Measurements from ENCODE around the gene TGFB1.

DNA sequence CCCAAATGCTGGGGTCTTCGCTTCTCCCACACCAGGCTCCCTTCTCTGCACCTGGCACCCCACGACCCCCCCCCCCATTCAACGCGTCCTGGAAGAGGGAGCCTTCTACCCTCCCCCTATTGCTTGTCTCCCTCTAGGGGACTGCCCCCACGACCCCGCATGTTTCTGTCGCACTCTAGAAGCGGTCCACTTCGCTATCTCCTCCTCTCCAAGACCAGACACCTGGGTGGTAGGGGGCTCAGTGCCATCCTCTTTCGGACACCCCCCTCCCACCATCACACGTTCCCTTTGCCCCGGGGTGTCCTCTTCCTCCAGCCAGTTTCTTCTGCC lies 1.5 kb downstream of the TGFB1 start:
- TF ChIP-seq, protein P1, sequence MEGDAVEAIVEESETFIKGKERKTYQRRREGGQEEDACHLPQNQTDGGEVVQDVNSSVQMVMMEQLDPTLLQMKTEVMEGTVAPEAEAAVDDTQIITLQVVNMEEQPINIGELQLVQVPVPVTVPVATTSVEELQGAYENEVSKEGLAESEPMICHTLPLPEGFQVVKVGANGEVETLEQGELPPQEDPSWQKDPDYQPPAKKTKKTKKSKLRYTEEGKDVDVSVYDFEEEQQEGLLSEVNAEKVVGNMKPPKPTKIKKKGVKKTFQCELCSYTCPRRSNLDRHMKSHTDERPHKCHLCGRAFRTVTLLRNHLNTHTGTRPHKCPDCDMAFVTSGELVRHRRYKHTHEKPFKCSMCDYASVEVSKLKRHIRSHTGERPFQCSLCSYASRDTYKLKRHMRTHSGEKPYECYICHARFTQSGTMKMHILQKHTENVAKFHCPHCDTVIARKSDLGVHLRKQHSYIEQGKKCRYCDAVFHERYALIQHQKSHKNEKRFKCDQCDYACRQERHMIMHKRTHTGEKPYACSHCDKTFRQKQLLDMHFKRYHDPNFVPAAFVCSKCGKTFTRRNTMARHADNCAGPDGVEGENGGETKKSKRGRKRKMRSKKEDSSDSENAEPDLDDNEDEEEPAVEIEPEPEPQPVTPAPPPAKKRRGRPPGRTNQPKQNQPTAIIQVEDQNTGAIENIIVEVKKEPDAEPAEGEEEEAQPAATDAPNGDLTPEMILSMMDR (IDR thresholded peaks at IDR 0.05): no peak
- TF ChIP-seq POLR2AphosphoS5 (IDR thresholded peaks at IDR 0.05; ENCODE audit: low read depth, low read length): no peak
- no peak for TF ChIP-seq SIN3A (IDR thresholded peaks at IDR 0.05; ENCODE audit: borderline replicate concordance, insufficient read depth, low read depth, low read length)
- TF ChIP-seq, protein P2, sequence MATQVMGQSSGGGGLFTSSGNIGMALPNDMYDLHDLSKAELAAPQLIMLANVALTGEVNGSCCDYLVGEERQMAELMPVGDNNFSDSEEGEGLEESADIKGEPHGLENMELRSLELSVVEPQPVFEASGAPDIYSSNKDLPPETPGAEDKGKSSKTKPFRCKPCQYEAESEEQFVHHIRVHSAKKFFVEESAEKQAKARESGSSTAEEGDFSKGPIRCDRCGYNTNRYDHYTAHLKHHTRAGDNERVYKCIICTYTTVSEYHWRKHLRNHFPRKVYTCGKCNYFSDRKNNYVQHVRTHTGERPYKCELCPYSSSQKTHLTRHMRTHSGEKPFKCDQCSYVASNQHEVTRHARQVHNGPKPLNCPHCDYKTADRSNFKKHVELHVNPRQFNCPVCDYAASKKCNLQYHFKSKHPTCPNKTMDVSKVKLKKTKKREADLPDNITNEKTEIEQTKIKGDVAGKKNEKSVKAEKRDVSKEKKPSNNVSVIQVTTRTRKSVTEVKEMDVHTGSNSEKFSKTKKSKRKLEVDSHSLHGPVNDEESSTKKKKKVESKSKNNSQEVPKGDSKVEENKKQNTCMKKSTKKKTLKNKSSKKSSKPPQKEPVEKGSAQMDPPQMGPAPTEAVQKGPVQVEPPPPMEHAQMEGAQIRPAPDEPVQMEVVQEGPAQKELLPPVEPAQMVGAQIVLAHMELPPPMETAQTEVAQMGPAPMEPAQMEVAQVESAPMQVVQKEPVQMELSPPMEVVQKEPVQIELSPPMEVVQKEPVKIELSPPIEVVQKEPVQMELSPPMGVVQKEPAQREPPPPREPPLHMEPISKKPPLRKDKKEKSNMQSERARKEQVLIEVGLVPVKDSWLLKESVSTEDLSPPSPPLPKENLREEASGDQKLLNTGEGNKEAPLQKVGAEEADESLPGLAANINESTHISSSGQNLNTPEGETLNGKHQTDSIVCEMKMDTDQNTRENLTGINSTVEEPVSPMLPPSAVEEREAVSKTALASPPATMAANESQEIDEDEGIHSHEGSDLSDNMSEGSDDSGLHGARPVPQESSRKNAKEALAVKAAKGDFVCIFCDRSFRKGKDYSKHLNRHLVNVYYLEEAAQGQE (IDR thresholded peaks at IDR 0.05; ENCODE audit: insufficient read depth in 1 of 2, low read depth in 2 of 2, low read length in 1 of 2): no peak
- TF ChIP-seq TCF7L2 (IDR thresholded peaks at IDR 0.05; ENCODE audit: low read depth, low read length): no peak
